DMS114 treated with DMSO at 0.1 percent for 48 hours (cell line): Measurements from ENCODE around the gene ERCC5.

ENCODE experiments used
- DNase-seq: peaks from one replicate; lab custom pipeline; 2025; ENCODE audit not compliant: unreplicated experiment; lab: John Stamatoyannopoulos, UW

The ERCC5 gene

GRCh38 chr13:102914339-102914930 is 68.6 kb downstream of the ERCC5 start:
- no peak for DNase-seq

- no peak for DNase-seq
These were observed 69.6 kb downstream of the ERCC5 start for GRCh38 chr13:102915393-102915930.

GRCh38 chr13:102917019-102917418 is 71.2 kb downstream of the ERCC5 start:
- no peak for DNase-seq

- no peak for DNase-seq
These were observed 76.4 kb downstream of the ERCC5 start for GRCh38 chr13:102922184-102922583.
